Brain pericyte (primary cell): ENCODE results near the gene GNB5.
"Not testable (repeated sequence)": the region's sequence is repeated elsewhere in the genome, so short reads cannot be mapped to it uniquely, and the experiment has no call there.

Experiments used
- DNase-seq: peaks from one replicate; pipeline ENCODE4 v3.0.0-alpha.2; 2012; ENCODE audit warnings: low read depth, low spot score

GNB5 gene

GRCh38 chr15:52191207-52191606 is at the start of gene GNB5:
Gene GNB5, minus strand, starts transcription at chr15:52191392. Its CDS starts 6,716 bp downstream, at chr15:52184676.
- no peak for DNase-seq

GRCh38 chr15:52240166-52240565 is 49.0 kb upstream of the GNB5 start:
- DNase-seq, result no peak

- DNase-seq, result not testable (repeated sequence)
Observed at GRCh38 chr15:52238989-52239525, 47.9 kb upstream of the GNB5 start.

- DNase-seq, result no peak
Observed at GRCh38 chr15:52238149-52238548, 47.0 kb upstream of the GNB5 start.

- no peak for DNase-seq
Observed at GRCh38 chr15:52236013-52236412, 44.8 kb upstream of the GNB5 start.

GRCh38 chr15:52234596-52235541 is 43.7 kb upstream of the GNB5 start:
- DNase-seq, result no peak

- no peak for DNase-seq
Observed at GRCh38 chr15:52233405-52233804, 42.2 kb upstream of the GNB5 start.

- no peak for DNase-seq
Observed at GRCh38 chr15:52232327-52232726, 41.1 kb upstream of the GNB5 start.

- no peak for DNase-seq
Observed at GRCh38 chr15:52230073-52230472, 38.9 kb upstream of the GNB5 start.

- DNase-seq, result no peak
Observed at GRCh38 chr15:52228921-52229320, 37.7 kb upstream of the GNB5 start.

- peak; percentile 45 for DNase-seq
Observed at GRCh38 chr15:52227456-52227855, 36.3 kb upstream of the GNB5 start.

GRCh38 chr15:52225230-52225629 is 34.0 kb upstream of the GNB5 start:
- DNase-seq, result no peak

GRCh38 chr15:52224211-52224610 is 33.0 kb upstream of the GNB5 start:
- no peak for DNase-seq

- no peak for DNase-seq
Observed at GRCh38 chr15:52221730-52222129, 30.5 kb upstream of the GNB5 start.

GRCh38 chr15:52220937-52221660 is 29.9 kb upstream of the GNB5 start:
- DNase-seq, result no peak

- DNase-seq, result no peak
Observed at GRCh38 chr15:52220251-52220650, 29.1 kb upstream of the GNB5 start.

GRCh38 chr15:52218816-52219215 is 27.6 kb upstream of the GNB5 start:
- no peak for DNase-seq

GRCh38 chr15:52218371-52218770 is 27.2 kb upstream of the GNB5 start:
- no peak for DNase-seq

- no peak for DNase-seq
Observed at GRCh38 chr15:52217186-52217585, 26.0 kb upstream of the GNB5 start.

GRCh38 chr15:52214553-52214952 is 23.4 kb upstream of the GNB5 start:
- DNase-seq, result no peak

- DNase-seq, result no peak
Observed at GRCh38 chr15:52213206-52213605, 22.0 kb upstream of the GNB5 start.

- peak; percentile 12 for DNase-seq
Observed at GRCh38 chr15:52208306-52208946, 17.2 kb upstream of the GNB5 start.
